Stomach (tissue), 4 donors: Measurements from ENCODE around the gene DLL4.

Experiments used
- EP300 ChIP-seq: sonication (generic); formaldehyde crosslinking; IDR thresholded peaks from one replicate; pipeline ENCODE4 v1.6.1; 2017; ENCODE audit warnings: antibody characterized with exemption
- TF ChIP-seq, protein P1 (sequence below), 7 experiments: fragments of 450-650 bp in 4 of 7; fragments of 200-600 bp in 3 of 7; sonication (generic) in 3 of 7; IDR thresholded peaks; one replicate each; pipeline ENCODE4 v1.5.1; 2016 to 2019; ENCODE audit warnings: antibody characterized with exemption in 7 of 7, control low read depth in 2 of 7, mild to moderate bottlenecking in 1 of 7

DNA sequence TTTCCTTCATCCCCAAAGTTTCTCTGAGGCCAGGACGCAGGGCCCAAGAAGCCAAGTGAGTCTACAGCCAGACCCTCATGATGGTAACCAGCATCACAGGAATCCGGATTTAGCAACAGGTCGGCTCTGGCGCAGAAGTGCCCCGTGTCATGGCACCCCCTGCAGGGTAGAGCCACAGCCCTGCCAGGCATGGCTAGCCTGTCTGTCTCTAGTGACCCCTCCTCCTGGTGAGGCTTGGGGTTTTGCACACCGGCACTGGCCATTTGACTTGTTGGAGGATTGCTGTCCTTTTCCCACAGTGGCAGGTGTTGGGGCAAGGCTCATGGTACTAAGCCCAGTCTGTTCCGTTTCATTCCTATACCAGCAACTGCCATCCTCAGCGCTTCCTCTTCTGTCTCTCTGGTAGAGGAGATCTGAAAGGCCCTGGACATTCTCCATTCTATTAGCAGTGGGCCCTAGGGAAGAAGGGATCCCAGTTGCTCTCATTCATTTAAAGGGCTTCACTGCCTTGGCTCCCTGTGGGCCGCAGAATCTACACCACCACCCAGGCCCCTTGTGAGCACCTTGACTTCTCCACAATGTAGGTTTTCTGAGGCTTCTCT lies 14.7 kb downstream of the DLL4 start:
- TF ChIP-seq, protein P1, sequence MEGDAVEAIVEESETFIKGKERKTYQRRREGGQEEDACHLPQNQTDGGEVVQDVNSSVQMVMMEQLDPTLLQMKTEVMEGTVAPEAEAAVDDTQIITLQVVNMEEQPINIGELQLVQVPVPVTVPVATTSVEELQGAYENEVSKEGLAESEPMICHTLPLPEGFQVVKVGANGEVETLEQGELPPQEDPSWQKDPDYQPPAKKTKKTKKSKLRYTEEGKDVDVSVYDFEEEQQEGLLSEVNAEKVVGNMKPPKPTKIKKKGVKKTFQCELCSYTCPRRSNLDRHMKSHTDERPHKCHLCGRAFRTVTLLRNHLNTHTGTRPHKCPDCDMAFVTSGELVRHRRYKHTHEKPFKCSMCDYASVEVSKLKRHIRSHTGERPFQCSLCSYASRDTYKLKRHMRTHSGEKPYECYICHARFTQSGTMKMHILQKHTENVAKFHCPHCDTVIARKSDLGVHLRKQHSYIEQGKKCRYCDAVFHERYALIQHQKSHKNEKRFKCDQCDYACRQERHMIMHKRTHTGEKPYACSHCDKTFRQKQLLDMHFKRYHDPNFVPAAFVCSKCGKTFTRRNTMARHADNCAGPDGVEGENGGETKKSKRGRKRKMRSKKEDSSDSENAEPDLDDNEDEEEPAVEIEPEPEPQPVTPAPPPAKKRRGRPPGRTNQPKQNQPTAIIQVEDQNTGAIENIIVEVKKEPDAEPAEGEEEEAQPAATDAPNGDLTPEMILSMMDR (IDR thresholded peaks at IDR 0.05): no peak
- TF ChIP-seq EP300: no peak
